Measurements from ENCODE around the gene MARCHF9.

DNA sequence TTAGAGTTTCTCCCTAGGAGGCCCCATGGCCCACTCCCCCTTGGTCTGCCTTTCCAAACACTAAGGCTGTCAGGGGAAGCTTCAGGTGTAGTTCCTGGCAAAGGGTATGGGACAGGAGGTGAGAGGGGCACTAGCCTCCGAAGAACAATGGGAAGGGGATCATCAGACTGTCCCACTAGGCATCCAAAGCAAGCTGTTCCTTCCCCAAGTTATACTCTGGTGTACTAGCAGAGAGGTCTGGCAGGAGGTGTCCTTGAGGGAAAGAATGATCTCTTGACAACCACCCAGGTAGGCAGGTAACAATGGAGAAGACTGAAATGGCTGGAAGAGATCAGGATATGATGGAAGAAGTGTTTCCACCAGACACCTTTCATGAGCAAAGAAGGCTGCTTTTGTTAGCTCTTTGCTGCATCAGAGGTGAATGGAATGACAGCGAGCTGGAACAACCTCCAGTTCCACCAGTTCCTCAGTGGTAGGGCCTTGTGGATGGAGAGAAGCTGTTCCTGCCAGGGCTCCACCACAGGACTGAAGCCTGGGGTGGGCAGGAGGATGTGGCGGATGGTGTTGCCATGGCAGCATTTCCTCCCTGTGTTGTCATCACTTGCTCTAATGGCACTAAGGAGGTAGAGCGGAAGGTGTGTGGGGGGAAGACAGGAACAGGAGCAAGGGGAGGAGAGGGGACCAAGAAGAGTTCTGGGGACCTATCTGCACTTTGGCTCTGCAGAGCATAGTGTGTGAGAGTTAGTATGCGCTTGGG is 14.1 kb upstream of the MARCHF9 start:
- TF ChIP-seq, protein P1, sequence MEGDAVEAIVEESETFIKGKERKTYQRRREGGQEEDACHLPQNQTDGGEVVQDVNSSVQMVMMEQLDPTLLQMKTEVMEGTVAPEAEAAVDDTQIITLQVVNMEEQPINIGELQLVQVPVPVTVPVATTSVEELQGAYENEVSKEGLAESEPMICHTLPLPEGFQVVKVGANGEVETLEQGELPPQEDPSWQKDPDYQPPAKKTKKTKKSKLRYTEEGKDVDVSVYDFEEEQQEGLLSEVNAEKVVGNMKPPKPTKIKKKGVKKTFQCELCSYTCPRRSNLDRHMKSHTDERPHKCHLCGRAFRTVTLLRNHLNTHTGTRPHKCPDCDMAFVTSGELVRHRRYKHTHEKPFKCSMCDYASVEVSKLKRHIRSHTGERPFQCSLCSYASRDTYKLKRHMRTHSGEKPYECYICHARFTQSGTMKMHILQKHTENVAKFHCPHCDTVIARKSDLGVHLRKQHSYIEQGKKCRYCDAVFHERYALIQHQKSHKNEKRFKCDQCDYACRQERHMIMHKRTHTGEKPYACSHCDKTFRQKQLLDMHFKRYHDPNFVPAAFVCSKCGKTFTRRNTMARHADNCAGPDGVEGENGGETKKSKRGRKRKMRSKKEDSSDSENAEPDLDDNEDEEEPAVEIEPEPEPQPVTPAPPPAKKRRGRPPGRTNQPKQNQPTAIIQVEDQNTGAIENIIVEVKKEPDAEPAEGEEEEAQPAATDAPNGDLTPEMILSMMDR (IDR thresholded peaks at IDR 0.05): no peak
- TF ChIP-seq EP300 (IDR thresholded peaks at IDR 0.05): no peak
- no peak for TF ChIP-seq POLR2AphosphoS5 (IDR thresholded peaks at IDR 0.05)
- TF ChIP-seq POLR2A (IDR thresholded peaks at IDR 0.05): no peak
